Vagina (tissue), 2 donors: ENCODE data around the gene MAFF. TPM values are rescaled to one million over a fixed set of nuclear protein-coding genes. Genes with fewer than 3 reads are reported as not detected.
A peak's percentile ranks its signal among the peaks of the same experiment; 100 is the strongest.

Experiments
- DNase-seq, 2 donors: peaks; one replicate each; pipeline ENCODE4 v3.0.0-alpha.2; 2017; ENCODE audit errors: extremely low spot score in 2 of 2
- H3K27ac ChIP-seq: fragments of 200-600 bp; sonication (generic); one replicate; pipeline ENCODE4 v1.5.1; 2019
- H3K27me3 ChIP-seq: fragments of 200-600 bp; sonication (generic); one replicate; pipeline ENCODE4 v1.5.1; 2019
- H3K36me3 ChIP-seq, 2 donors: fragments of 200-600 bp; sonication (generic); one replicate each; pipeline ENCODE4 v1.5.1; 2017 to 2019
- H3K4me1 ChIP-seq: fragments of 200-600 bp; sonication (generic); one replicate; pipeline ENCODE4 v1.5.1; 2019
- H3K4me3 ChIP-seq, 2 donors: fragments of 200-600 bp; sonication (generic); 1 replicate in 1 of 2; 2 replicates in 1 of 2; pipeline ENCODE4 v1.5.1; 2016 to 2019
- H3K9me3 ChIP-seq: fragments of 200-600 bp; sonication (generic); one replicate; pipeline ENCODE4 v1.5.1; 2019
- POLR2A ChIP-seq, 2 donors: fragments of 450-650 bp; IDR thresholded peaks; one replicate each; pipeline ENCODE4 v1.6.1; 2017; ENCODE audit warnings: antibody characterized with exemption in 2 of 2, mild to moderate bottlenecking in 2 of 2, moderate library complexity in 2 of 2
- POLR2AphosphoS5 ChIP-seq, 2 donors: sonication (generic); formaldehyde crosslinking; IDR thresholded peaks; one replicate each; pipeline ENCODE4 v1.9.0; 2017; ENCODE audit warnings: antibody characterized with exemption in 2 of 2, mild to moderate bottlenecking in 2 of 2, low read depth in 1 of 2; ENCODE audit not compliant: insufficient read depth in 1 of 2
- intact Hi-C: fragments of 100-400 bp; cut with DNase I; formaldehyde crosslinking; loops from one replicate; pipeline ENCODE4 v1.15.1; 2023
- total RNA-seq: library from RNA; depleted of rRNA; stranded (reverse); fragments of >200 nt; gene quantifications from one replicate; pipeline ENCODE4 v1.2.3, GENCODE V29; 2016
- TF ChIP-seq, protein P1 (sequence below), 3 experiments: fragments of 450-650 bp in 2 of 3; fragments of 200-600 bp in 1 of 3; sonication (generic) in 1 of 3; IDR thresholded peaks; one replicate each; pipeline ENCODE4 v1.5.1; 2017 to 2019; ENCODE audit warnings: antibody characterized with exemption in 3 of 3, mild to moderate bottlenecking in 2 of 3, moderate library complexity in 2 of 3

MAFF gene
- total RNA-seq, 1 donor from 2014 or later, result 90.6 TPM

DNA sequence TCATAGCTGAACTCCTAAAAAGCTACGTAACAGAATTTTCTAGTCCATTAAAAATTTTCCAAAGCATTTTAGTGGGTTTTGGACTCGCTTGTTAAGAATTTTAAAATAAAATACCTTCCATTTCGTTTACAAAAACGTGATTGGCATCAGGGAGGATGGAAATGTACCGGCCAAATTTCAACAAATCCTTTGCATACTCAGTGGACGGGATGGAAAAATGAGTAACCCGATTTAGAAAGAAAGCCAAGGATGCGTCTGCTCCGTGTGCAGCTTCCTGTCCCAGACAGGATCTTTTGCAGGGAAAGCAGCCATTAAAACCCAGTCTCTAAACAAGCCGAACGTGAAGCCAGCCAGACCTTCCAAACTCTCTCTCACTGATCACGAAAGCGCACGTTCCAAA, 55.4 kb downstream of the MAFF start:
- Histone ChIP-seq H3K4me3 (peak overlapping the region; percentile 17 to 26), H3K36me3 (no peaks in the 10 kb centered on the region), H3K27ac (peak overlapping the region; percentile 89), H3K9me3 (no peaks in the 10 kb centered on the region), H3K27me3 (no peaks in the 10 kb centered on the region), H3K4me1 (peaks cover 42% of the 10 kb centered on the region)
- DNase-seq, result no peak
- TF ChIP-seq POLR2A (IDR thresholded peaks at IDR 0.05) (peak in 1 of 2 donors; percentile 3), POLR2AphosphoS5 (IDR thresholded peaks at IDR 0.05; ENCODE audit: insufficient read depth in 1 of 2, low read depth in 1 of 2) (peak in 1 of 2 donors; percentile 7)
- TF ChIP-seq, protein P1, sequence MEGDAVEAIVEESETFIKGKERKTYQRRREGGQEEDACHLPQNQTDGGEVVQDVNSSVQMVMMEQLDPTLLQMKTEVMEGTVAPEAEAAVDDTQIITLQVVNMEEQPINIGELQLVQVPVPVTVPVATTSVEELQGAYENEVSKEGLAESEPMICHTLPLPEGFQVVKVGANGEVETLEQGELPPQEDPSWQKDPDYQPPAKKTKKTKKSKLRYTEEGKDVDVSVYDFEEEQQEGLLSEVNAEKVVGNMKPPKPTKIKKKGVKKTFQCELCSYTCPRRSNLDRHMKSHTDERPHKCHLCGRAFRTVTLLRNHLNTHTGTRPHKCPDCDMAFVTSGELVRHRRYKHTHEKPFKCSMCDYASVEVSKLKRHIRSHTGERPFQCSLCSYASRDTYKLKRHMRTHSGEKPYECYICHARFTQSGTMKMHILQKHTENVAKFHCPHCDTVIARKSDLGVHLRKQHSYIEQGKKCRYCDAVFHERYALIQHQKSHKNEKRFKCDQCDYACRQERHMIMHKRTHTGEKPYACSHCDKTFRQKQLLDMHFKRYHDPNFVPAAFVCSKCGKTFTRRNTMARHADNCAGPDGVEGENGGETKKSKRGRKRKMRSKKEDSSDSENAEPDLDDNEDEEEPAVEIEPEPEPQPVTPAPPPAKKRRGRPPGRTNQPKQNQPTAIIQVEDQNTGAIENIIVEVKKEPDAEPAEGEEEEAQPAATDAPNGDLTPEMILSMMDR (IDR thresholded peaks at IDR 0.05), result no peak
- intact Hi-C loops, result loop anchor here (2.0 kb wide), 1 partner anchor 54 kb away; no protein-coding TSS in a partner anchor

- TF ChIP-seq, protein P1 (IDR thresholded peaks at IDR 0.05), result no peak
- TF ChIP-seq POLR2AphosphoS5 (IDR thresholded peaks at IDR 0.05; ENCODE audit: insufficient read depth in 1 of 2, low read depth in 1 of 2) (no peak), POLR2A (IDR thresholded peaks at IDR 0.05) (no peak)
- intact Hi-C loops, result loop anchor here (2.0 kb wide), 1 partner anchor 55 kb away; no protein-coding TSS in a partner anchor
- peaks cover 47% of the 10 kb centered on the region for H3K4me1 ChIP-seq
- no peaks in the 10 kb centered on the region for H3K9me3 ChIP-seq
- no peaks in the 10 kb centered on the region for H3K36me3 ChIP-seq
- H3K27ac ChIP-seq, result peak overlapping the region; percentile 89
- no peaks in the 10 kb centered on the region for H3K27me3 ChIP-seq
- no peak for DNase-seq
- peak overlapping the region; percentile 3 to 26 for H3K4me3 ChIP-seq
These were observed 56.0 kb downstream of the MAFF start for GRCh38 chr22:38257650-38258250.

- Histone ChIP-seq H3K4me3 (no peak overlapping the region), H3K4me1 (peaks cover 55% of the 10 kb centered on the region), H3K9me3 (no peaks in the 10 kb centered on the region), H3K27ac (peak overlapping the region; percentile 89), H3K36me3 (peaks cover 0 to 5% of the 10 kb centered on the region in 2 donors), H3K27me3 (no peaks in the 10 kb centered on the region)
- DNase-seq, result no peak
- intact Hi-C loops, result no loop called here
- TF ChIP-seq POLR2AphosphoS5 (IDR thresholded peaks at IDR 0.05; ENCODE audit: insufficient read depth in 1 of 2, low read depth in 1 of 2) (no peak), POLR2A (IDR thresholded peaks at IDR 0.05) (no peak)
- TF ChIP-seq, protein P1 (IDR thresholded peaks at IDR 0.05), result no peak
These were observed 57.1 kb downstream of the MAFF start for GRCh38 chr22:38258895-38259294.

DNA sequence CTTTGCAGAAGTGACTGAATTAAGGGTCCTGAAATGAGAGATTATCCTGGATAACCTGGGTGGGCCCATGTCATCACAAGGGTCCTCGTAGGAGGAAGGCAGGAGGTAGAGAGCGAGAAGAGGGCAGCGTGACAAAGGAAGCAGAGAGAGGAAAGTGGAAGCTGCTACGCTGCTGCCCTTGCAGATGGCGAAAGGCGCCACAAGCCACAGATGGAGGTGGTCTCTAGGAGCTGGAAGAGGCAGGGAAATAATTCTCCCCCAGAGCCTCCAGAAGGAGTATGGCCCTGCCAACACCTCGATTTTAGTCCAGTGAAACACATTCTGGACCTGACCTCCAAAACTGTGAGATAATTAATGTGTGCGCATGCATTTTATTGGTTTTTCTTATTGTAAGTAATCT, 57.6 kb downstream of the MAFF start:
- Histone ChIP-seq H3K27ac (peak overlapping the region; percentile 89), H3K9me3 (no peaks in the 10 kb centered on the region), H3K27me3 (no peaks in the 10 kb centered on the region), H3K4me1 (peaks cover 55% of the 10 kb centered on the region), H3K36me3 (peaks cover 0 to 5% of the 10 kb centered on the region in 2 donors), H3K4me3 (no peak overlapping the region)
- DNase-seq, result no peak
- TF ChIP-seq, protein P1 (IDR thresholded peaks at IDR 0.05), result no peak
- TF ChIP-seq POLR2A (IDR thresholded peaks at IDR 0.05), result no peak
- no peak for TF ChIP-seq POLR2AphosphoS5 (IDR thresholded peaks at IDR 0.05; ENCODE audit: insufficient read depth in 1 of 2, low read depth in 1 of 2)
- intact Hi-C loops, result no loop called here
